HG03066 (cell line): ENCODE results near the gene HIVEP3.

Experiments used
- ATAC-seq: cut with Tn5 transposase; IDR thresholded peaks from one replicate; pipeline ENCODE4 v1.9.1; 2021; ENCODE audit warnings: low read depth; ENCODE audit not compliant: unreplicated experiment

HIVEP3 gene

GRCh38 chr1:41853907-41854306 is 64.8 kb downstream of the HIVEP3 start:
- no peak for ATAC-seq

GRCh38 chr1:41852091-41852490 is 66.6 kb downstream of the HIVEP3 start:
- no peak for ATAC-seq

GRCh38 chr1:41851589-41851988 is 67.1 kb downstream of the HIVEP3 start:
- no peak for ATAC-seq

GRCh38 chr1:41850029-41850428 is 68.7 kb downstream of the HIVEP3 start:
- no peak for ATAC-seq

- ATAC-seq = no peak
Measured at GRCh38 chr1:41849211-41849759, 69.4 kb downstream of the HIVEP3 start.

DNA sequence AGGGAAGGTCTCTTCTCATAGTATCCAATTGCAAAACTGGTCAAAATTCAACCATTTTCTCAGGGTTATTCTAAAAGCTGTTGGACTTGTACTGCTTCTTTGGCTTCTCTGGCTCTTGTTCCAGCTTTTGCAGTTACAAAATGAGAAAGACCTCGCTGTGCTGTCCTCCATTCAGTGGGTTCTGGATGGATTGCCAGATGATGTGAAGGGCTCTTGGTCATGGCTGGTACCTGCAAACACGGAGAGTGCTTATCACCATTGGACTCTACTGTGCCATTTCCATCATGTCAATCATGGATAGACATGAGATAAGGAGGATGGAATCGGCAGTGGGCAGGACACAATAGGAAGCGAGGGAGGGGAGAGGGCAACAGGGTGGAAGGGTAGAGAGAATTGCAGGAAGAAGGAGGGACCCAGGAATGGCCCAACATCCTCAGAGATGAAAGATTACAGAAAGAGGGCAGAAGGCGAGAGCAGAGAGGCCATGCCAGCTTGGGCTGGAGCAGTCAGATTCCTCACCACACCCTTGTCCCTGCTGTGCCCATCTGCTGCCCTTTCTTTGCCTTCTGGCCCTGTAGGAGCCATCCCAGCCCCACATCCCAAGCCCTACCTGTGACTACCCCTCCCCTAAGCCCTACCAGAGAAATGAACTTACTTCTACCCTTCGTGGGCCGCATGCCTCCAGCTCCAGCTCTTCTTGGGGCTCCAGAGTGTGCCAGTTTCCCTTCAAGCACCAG is 70.3 kb downstream of the HIVEP3 start:
- no peak for ATAC-seq

DNA sequence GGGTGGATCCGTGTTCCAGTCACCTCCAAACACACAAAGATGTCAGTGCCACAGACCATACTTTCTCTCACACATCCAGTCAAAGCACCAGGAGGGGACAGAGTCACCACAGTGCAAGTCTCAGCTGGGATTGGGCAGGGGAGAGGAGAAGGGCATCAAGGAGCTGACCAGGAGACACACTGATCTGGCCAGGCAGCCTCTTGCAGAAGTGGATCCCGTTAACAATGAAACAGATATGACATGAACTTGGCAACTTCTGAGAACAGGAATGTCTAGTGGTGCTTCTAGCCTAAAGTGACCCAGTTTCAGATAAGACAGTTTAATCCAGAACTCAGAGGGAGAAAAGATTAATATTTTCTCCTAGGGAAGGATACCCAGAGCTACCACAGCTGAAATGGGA is 71.0 kb downstream of the HIVEP3 start:
- ATAC-seq = no peak

DNA sequence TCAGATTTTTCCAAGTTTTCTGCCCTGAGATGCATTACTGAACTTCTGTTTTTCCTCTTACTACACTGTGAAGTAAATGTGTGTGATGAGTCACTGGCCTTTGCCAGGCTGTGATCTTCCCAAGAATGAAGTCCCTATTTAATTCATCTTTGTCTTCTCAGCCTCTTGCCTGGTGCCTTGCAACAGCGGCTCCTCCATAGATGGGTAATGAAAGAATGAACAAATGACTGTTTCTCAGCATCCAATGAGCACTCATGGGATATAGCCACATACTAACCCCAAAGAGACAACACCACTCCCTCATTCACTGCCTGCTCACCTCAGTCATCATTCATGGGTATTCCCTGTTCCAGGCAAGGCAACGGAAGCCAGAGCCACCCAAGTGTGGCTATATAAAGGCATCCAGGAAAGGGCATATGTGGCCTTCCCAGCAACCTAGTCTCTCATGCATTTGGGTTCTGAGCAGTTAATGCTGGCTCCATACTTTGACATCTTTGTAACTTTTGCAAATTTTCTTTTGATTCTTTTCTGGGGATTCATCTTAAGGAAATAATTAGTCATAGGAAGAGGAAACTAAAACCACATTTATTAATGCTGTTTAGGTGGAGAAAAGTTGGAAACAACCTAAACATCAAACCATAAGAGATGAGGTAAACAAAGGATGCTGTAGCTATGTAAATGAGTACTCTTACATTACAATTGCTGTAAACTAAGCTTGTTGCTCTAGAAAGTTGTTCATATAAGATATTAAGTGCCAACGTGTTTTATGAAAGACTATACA is 71.9 kb downstream of the HIVEP3 start:
- ATAC-seq = no peak

GRCh38 chr1:41844781-41845272 is 73.9 kb downstream of the HIVEP3 start:
- ATAC-seq = no peak

DNA sequence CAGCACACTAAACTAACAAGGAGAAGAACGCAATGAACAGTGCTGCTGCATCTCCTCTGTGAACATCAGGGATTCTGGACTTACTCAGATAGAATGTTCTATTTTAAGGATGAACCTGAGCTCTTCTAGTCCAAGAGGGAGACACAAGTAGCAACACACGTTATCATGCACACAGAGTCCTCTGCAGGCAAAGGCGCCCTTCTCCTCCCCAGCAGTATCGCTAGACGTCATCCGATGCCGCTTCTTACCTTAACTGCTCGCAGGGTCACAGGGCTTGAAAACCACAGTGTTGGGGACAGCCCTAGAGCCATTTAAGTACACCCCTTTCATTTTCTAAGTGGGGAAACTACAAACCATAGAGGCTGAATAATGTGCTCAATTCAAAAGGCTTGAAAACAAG is 74.5 kb downstream of the HIVEP3 start:
- no peak for ATAC-seq

DNA sequence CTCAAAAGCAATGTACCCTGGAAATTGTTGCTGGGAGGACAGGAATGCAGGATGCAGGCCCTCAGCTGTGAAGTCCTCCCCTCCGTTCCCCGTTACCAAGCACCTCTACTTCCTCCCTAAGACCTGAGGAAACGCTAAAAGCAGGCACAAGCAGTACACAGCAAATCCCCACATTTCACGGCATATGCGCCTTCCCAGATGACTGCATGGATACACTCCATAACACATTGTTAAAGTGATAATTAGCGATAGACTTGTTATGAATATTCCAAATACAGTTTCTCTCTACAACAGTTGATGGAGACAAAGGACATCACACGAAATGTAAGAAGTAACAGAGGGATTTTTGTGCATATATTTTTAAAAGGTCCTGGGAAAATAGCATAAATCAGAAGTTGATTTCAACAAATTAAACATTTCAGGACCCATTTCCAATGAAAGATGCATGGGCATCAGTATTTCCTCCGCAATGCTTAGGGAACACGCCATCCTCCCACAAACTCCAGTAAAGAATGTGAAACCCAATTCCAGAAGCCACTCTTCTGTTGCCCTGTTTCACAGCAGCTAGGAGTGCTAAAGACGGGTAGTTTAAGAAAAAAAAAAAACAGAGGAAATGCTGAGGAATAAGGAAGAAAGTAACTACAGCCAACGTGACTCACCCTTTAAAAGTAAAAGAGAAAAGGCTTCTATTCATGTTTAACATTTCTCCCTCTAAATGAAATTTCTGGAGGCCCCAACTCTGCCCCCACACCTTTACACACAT is 75.5 kb downstream of the HIVEP3 start:
- no peak for ATAC-seq

DNA sequence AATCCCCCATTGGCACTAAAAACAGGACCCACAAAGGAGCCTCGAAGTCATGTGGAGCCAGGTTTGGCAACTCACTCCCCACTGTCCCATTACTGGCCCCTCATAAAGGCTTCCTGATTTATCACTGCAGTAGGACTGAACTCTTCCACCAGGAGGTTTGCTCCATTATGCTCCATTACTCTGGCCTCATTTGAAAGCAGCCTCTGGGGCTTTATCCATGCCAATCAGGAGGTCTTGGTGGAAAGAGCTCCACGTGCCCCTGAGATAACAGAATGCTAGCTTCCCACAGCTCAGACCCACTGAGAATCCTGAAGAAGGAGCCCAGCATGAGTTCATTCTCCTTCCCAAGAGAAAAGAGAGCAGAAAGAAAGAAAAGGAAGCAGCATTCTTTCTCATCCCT is 76.4 kb downstream of the HIVEP3 start:
- ATAC-seq = no peak

DNA sequence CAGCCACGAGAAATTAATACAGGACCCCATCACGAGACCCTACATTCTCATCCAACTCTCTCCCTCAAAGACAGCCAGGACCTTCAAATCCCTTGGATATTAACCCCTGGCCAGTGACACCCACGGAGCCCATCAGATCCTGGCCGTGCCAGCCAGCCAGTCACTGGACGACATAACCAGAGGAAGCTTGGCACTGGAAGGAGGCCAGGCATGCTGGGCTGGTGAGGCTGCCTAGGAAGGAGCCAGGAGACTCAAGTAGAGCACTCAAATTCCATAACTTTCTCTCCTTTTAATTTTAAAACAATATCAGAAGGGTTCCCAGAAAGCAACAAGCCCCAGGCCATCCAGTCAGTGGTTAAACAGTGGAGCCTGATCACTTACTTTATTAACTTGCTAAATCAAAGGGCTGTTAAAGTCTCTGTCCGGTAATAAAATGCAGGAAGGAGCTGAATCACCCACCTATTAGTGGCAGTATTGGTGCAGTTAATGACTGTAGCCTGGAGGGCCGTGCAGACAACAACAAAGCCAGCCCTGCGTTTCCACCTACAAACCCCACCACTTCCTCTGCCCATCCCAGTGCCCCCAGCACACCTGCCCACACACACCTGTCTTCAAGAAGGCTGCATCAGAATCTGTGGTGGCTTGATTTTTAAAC is 78.0 kb downstream of the HIVEP3 start:
- ATAC-seq = no peak

DNA sequence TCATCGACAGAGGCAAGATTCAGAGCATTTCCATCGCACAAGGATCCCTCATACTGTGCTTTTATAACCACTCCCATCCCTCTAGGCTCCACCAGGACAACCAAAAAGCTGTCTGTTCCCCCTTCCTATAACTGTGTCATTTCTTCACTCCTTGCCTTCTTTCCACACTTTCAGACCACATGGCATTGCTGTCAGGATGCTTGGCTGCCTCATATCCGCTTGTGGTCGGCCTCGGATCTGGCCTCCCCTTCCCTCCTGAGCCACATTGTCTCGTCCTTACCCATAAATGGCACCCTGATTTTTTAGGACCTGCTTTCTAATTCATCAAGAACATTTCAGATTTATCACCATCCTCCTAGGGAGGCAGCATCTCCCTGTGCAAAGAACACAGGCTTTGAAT is 80.5 kb downstream of the HIVEP3 start:
- no peak for ATAC-seq

DNA sequence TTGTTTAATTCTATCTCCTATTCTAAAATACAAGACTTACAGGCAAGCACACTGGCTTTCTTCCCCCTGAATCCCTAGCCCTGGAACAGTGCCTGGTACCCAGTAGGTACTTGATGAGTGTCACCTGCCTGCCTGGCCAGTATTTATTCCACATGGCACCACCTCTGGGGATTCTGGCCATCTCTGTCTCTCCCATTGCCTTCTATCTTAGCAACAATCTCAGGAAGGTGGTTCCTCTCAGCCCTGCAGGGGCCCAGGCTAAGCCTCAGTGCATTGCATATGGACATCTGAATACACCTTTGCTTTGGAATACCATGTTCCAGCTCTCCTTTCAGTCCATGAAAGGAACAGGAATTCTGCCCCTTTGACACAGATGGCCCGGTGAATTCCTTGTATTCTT is 81.0 kb downstream of the HIVEP3 start:
- no peak for ATAC-seq

DNA sequence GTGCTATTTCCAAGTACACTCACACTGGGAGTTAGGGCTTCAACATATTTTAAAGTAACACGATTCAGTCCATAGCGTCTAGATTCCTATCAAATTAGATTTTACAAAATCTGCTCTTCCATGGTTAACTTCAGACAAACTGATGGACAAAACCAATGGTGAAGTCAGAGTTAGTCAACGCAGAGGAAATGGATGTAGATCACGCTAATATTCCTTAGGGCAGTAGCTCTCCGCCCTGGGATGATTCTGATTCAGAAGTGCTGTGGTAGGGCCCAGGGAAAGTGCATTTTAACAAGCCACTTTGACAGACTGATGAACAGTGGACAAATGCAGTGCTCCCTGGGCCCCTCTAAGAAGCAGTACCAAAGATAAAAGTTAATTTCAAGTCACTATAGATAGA is 83.2 kb downstream of the HIVEP3 start:
- no peak for ATAC-seq

GRCh38 chr1:41833519-41834000 is 85.2 kb downstream of the HIVEP3 start:
- no peak for ATAC-seq

DNA sequence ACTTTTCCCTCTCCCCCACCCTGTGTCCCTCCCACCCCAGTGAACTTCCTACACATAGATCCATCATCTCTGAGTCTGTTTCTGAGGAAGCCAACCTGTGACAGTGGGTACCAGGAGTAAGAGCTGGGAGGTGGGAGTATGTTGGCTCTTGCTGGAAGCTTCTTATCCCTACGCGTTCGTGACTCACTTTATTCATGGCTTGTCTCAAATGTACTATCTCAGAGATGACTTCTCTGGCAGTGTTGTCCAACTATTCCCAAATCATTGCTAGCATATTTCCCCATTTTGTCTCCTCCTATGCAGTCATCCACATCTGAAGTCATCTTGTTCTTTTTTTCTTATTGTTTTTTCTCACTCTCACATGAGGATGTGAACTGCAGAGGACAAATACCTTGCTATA is 88.0 kb downstream of the HIVEP3 start:
- ATAC-seq = no peak

DNA sequence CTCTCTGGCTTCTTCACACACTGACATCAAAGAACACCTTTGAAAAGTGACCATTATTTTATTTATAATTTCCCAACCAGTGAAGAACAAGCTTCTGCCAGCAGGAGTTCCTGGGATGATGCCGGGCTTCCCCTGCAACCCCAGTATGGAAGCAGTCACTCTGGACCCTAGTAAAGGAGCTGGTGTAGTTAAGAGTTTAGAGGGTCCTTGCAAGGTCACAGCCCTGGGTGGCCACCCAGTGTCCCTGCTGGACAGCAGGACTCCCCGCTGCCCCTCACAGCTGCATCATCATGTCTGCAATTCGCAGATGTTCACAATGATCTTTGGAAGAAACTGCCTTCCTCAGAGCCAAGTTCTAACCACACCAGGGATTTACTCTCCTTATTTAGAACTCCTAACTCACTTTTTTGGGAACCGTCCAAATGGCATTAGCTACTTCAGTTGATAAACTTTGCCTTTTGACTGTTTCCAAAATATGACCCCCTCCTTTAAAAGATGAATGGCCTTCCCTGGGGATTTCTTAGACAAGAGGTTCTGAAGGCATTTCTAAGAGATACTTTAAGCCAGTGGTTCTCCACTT is 90.6 kb downstream of the HIVEP3 start:
- ATAC-seq = no peak

- ATAC-seq = no peak
Measured at GRCh38 chr1:41823471-41823870, 95.3 kb downstream of the HIVEP3 start.
